ENCODE results near the gene GAST. TPM values are rescaled to one million over a fixed set of nuclear protein-coding genes. Genes with fewer than 3 reads are reported as not detected.

Gene GAST
- total and polyA plus RNA-seq, 2 of the 13 experiments (the other 11 are each of a cell fraction or from before 2014, with no cell fraction given): 0.32 to 0.42 TPM

DNA sequence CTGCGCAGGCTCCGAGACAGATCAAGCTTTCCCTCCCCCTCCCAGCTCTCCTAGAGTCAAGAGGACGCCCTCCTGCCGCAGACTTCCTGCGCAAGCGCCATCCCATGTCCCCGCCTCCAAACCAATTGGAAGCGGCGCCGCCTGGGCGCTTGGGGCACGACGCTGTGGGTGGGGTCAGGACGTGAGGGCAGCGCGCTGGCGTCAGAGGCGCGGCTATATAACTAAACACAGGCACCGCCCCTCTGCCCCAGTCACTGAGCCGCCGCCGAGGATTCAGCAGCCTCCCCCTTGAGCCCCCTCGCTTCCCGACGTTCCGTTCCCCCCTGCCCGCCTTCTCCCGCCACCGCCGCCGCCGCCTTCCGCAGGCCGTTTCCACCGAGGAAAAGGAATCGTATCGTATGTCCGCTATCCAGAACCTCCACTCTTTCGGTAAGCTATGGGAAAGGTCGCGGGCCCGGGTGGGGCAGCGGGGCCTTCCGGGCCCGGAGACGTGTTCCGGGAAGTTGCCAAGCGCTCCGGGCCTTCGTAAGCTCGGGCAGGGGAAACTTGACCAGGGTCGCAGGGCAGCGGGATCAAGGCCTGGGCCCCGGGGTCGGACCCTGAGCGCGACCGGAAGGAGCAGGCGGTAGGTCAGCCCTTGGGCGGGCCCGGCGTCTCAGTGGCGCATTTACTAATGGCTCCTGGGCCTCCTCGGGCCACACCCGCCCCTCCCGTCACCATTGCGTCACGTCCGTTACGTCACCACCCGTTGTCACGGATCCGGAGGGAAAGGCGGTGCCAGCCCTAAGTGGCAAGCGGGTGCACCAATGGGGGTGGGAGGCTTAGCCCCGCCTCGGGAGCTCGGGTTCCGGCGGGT is 23.3 kb upstream of the GAST start, which contains the start of gene EIF1 (continued):
- TF ChIP-seq ZNF782 (CRISPR knock-in tag; IDR thresholded peaks at IDR 0.05; ENCODE audit: borderline replicate concordance) (peak; percentile 86), ZSCAN12 (CRISPR knock-in tag; IDR thresholded peaks at IDR 0.05) (peak; percentile 67; the same call in 1 of the 2 replicates), U2AF1 (optimal IDR thresholded peaks at IDR 0.05; ENCODE audit: low read depth, low read length) (peak; percentile 96), ZBTB46 (CRISPR knock-in tag; IDR thresholded peaks at IDR 0.05; ENCODE audit: borderline replicate concordance) (0 out of 2 replicates have a peak, but pooled peaks have one; percentile 91), ZSCAN9 (CRISPR knock-in tag; IDR thresholded peaks at IDR 0.05; ENCODE audit: borderline replicate concordance) (peak; percentile 5), ISX (CRISPR knock-in tag; conservative IDR thresholded peaks at IDR 0.05) (0 out of 2 replicates have a peak, but pooled peaks have one; percentile 12), ZNF431 (CRISPR knock-in tag; IDR thresholded peaks at IDR 0.05; ENCODE audit: borderline replicate concordance, low read depth) (peak; percentile 87), ZNF775 (CRISPR knock-in tag; IDR thresholded peaks at IDR 0.05; ENCODE audit: borderline replicate concordance) (peak; percentile 84; the same call in 1 of the 2 replicates), ZNF605 (CRISPR knock-in tag; IDR thresholded peaks at IDR 0.05) (peak; percentile 99), ZNF121 (CRISPR knock-in tag; IDR thresholded peaks at IDR 0.05) (peak; percentile 63; the same call in 1 of the 2 replicates), ZNF12 (CRISPR knock-in tag; IDR thresholded peaks at IDR 0.05) (no peak), MTF1 (CRISPR knock-in tag; IDR thresholded peaks at IDR 0.05) (no peak; the same call in 1 of the 2 replicates), IKZF4 (CRISPR knock-in tag; IDR thresholded peaks at IDR 0.05; ENCODE audit: borderline replicate concordance, low read depth, not compliant biosample characterization) (peak; percentile 36), ZBTB7A (CRISPR knock-in tag; IDR thresholded peaks at IDR 0.05) (peak; percentile 89), GABPB1 (CRISPR knock-in tag; IDR thresholded peaks at IDR 0.05) (peak; percentile 96), ZNF619 (CRISPR knock-in tag; IDR thresholded peaks at IDR 0.05) (peak; percentile 98), ZBTB2 (CRISPR knock-in tag; IDR thresholded peaks at IDR 0.05; ENCODE audit: low read depth) (peak; percentile 71; the same call in 1 of the 2 replicates), TP53 (CRISPR knock-in tag; conservative IDR thresholded peaks at IDR 0.05) (no peak), CHCHD3 (CRISPR knock-in tag; IDR thresholded peaks at IDR 0.05) (peak; percentile 24; the same call in 1 of the 2 replicates)
- TF ChIP-seq, protein P1, sequence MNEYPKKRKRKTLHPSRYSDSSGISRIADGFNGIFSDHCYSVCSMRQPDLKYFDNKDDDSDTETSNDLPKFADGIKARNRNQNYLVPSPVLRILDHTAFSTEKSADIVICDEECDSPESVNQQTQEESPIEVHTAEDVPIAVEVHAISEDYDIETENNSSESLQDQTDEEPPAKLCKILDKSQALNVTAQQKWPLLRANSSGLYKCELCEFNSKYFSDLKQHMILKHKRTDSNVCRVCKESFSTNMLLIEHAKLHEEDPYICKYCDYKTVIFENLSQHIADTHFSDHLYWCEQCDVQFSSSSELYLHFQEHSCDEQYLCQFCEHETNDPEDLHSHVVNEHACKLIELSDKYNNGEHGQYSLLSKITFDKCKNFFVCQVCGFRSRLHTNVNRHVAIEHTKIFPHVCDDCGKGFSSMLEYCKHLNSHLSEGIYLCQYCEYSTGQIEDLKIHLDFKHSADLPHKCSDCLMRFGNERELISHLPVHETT (CRISPR knock-in tag; conservative IDR thresholded peaks at IDR 0.05): peak; percentile 74
- TF ChIP-seq, protein P2, sequence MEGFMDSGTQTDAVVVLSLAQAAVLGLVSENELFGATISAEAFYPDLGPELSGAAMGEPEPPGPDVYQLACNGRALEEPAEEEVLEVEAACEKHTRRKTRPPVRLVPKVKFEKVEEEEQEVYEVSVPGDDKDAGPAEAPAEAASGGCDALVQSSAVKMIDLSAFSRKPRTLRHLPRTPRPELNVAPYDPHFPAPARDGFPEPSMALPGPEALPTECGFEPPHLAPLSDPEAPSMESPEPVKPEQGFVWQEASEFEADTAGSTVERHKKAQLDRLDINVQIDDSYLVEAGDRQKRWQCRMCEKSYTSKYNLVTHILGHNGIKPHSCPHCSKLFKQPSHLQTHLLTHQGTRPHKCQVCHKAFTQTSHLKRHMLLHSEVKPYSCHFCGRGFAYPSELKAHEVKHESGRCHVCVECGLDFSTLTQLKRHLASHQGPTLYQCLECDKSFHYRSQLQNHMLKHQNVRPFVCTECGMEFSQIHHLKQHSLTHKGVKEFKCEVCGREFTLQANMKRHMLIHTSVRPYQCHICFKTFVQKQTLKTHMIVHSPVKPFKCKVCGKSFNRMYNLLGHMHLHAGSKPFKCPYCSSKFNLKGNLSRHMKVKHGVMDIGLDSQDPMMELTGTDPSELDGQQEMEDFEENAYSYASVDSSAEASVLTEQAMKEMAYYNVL (CRISPR knock-in tag; IDR thresholded peaks at IDR 0.05; ENCODE audit: borderline replicate concordance): peak; percentile 79
- TF ChIP-seq, protein P3, sequence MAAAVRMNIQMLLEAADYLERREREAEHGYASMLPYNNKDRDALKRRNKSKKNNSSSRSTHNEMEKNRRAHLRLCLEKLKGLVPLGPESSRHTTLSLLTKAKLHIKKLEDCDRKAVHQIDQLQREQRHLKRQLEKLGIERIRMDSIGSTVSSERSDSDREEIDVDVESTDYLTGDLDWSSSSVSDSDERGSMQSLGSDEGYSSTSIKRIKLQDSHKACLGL (CRISPR knock-in tag; IDR thresholded peaks at IDR 0.05): peak; percentile 95

Measured in HepG2 (cell line).